Erythroblast (primary cell): ENCODE data around the gene TNFSF12.

ENCODE experiments used
- GATA1 ChIP-seq: IDR thresholded peaks from 2 replicates; pipeline ENCODE4 v1.6.1; 2011; ENCODE audit warnings: low read depth, mild to moderate bottlenecking, control low read depth, low read length, moderate library complexity
- POLR2A ChIP-seq: IDR thresholded peaks from 2 replicates; pipeline ENCODE4 v1.6.1; 2011; ENCODE audit warnings: mild to moderate bottlenecking, low read length

GRCh38 chr17:7561028-7561575 lies 12.2 kb downstream of the TNFSF12 start:
- no peak for TF ChIP-seq POLR2A
- no peak for TF ChIP-seq GATA1
